Measurements from ENCODE around the gene CTSD.

DNA sequence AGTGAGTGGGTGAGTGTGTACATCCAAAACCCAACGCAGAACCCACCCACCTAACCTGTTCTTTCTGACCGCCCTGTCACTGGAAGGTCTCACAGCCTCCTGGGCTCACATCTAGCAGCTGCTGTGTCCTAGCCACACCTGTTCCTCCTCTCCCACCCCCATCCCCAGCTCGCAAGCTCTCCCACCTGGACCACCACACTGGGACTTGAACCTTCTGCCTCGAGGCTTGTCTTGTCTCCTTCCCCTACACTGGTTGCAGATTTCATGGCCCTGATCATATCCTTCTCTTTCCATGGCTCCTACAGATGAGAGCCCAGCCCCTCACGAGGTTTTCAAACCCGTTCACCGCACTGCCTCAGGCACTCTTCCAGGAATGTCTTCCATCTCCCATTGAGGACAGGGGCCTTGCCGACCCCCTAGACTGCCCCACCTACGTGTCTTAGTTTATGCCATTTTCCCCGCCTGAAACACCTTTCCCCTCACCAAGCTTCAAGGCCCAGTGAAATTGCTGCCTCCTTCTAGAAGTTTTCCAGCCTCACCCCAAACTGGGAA, 20.1 kb downstream of the CTSD start:
- no peak for TF ChIP-seq POLR2AphosphoS5 (IDR thresholded peaks at IDR 0.05)
- TF ChIP-seq, protein P1, sequence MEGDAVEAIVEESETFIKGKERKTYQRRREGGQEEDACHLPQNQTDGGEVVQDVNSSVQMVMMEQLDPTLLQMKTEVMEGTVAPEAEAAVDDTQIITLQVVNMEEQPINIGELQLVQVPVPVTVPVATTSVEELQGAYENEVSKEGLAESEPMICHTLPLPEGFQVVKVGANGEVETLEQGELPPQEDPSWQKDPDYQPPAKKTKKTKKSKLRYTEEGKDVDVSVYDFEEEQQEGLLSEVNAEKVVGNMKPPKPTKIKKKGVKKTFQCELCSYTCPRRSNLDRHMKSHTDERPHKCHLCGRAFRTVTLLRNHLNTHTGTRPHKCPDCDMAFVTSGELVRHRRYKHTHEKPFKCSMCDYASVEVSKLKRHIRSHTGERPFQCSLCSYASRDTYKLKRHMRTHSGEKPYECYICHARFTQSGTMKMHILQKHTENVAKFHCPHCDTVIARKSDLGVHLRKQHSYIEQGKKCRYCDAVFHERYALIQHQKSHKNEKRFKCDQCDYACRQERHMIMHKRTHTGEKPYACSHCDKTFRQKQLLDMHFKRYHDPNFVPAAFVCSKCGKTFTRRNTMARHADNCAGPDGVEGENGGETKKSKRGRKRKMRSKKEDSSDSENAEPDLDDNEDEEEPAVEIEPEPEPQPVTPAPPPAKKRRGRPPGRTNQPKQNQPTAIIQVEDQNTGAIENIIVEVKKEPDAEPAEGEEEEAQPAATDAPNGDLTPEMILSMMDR (IDR thresholded peaks at IDR 0.05): no peak

Measured in breast epithelium (tissue), 3 donors.